ENCODE data around the gene RIN3.

RIN3 gene

GRCh38 chr14:92486881-92487280, 26.7 kb upstream of the RIN3 start:
- no peaks in the 10 kb centered on the region for H3F3A ChIP-seq (ENCODE audit: insufficient read depth, low read length)
- no peaks in the 10 kb centered on the region for H3K36me3 ChIP-seq (replicated peaks; ENCODE audit: insufficient read depth, low read length)
- no peak overlapping the region for H3K27ac ChIP-seq (ENCODE audit: low read length)
- no peak overlapping the region for H3K9ac ChIP-seq (ENCODE audit: low read length)
- H4K20me1 ChIP-seq (ENCODE audit: insufficient read depth, low read length), result no peaks in the 10 kb centered on the region
- no peak for DNase-seq
- TF ChIP-seq EZH2 (optimal IDR thresholded peaks at IDR 0.05; ENCODE audit: low read depth, low read length) (no peak), CTCF (IDR thresholded peaks at IDR 0.05; ENCODE audit: low read length) (no peak), EZH2phosphoT487 (IDR thresholded peaks at IDR 0.05; ENCODE audit: low read length) (no peak)
- H3K4me3 ChIP-seq (ENCODE audit: low read length), result no peak overlapping the region
- no peaks in the 10 kb centered on the region for H3K9me3 ChIP-seq (replicated peaks; ENCODE audit: insufficient read depth, low read length)
- H3K4me2 ChIP-seq (ENCODE audit: low read depth, low read length), result no peak overlapping the region
- H3K9me2 ChIP-seq (replicated peaks; ENCODE audit: insufficient read depth, low read length), result no peaks in the 10 kb centered on the region
- no peaks in the 10 kb centered on the region for H3K27me3 ChIP-seq (replicated peaks; ENCODE audit: insufficient read depth, low read length)
- no peaks in the 10 kb centered on the region for H3K4me1 ChIP-seq (ENCODE audit: low read length)
- H2AFZ ChIP-seq (ENCODE audit: low read length), result no peak overlapping the region
- H3K79me2 ChIP-seq (ENCODE audit: low read length), result no peaks in the 10 kb centered on the region

GRCh38 chr14:92487513-92488133, 26.0 kb upstream of the RIN3 start:
- no peak overlapping the region for H3K4me2 ChIP-seq (ENCODE audit: low read depth, low read length)
- TF ChIP-seq EZH2phosphoT487 (IDR thresholded peaks at IDR 0.05; ENCODE audit: low read length), result no peak
- TF ChIP-seq CTCF (IDR thresholded peaks at IDR 0.05; ENCODE audit: low read length), result no peak
- no peak for TF ChIP-seq EZH2 (optimal IDR thresholded peaks at IDR 0.05; ENCODE audit: low read depth, low read length)
- H3K27me3 ChIP-seq (replicated peaks; ENCODE audit: insufficient read depth, low read length), result no peaks in the 10 kb centered on the region
- no peak overlapping the region for H3K27ac ChIP-seq (ENCODE audit: low read length)
- DNase-seq, result no peak
- no peak overlapping the region for H3K4me3 ChIP-seq (ENCODE audit: low read length)
- H3K79me2 ChIP-seq (ENCODE audit: low read length), result no peaks in the 10 kb centered on the region
- no peaks in the 10 kb centered on the region for H3K4me1 ChIP-seq (ENCODE audit: low read length)
- H2AFZ ChIP-seq (ENCODE audit: low read length), result no peak overlapping the region
- no peaks in the 10 kb centered on the region for H3K9me3 ChIP-seq (replicated peaks; ENCODE audit: insufficient read depth, low read length)
- no peaks in the 10 kb centered on the region for H4K20me1 ChIP-seq (ENCODE audit: insufficient read depth, low read length)
- H3K9me2 ChIP-seq (replicated peaks; ENCODE audit: insufficient read depth, low read length), result no peaks in the 10 kb centered on the region
- no peaks in the 10 kb centered on the region for H3F3A ChIP-seq (ENCODE audit: insufficient read depth, low read length)
- no peak overlapping the region for H3K9ac ChIP-seq (ENCODE audit: low read length)
- no peaks in the 10 kb centered on the region for H3K36me3 ChIP-seq (replicated peaks; ENCODE audit: insufficient read depth, low read length)

- Histone ChIP-seq H2AFZ (ENCODE audit: low read length) (no peak overlapping the region), H3K27me3 (replicated peaks; ENCODE audit: insufficient read depth, low read length) (no peaks in the 10 kb centered on the region), H3K4me2 (ENCODE audit: low read depth, low read length) (no peak overlapping the region), H3K4me1 (ENCODE audit: low read length) (0 out of 2 replicates have a peak, but pooled peaks cover 6% of the 10 kb centered on the region), H3K9ac (ENCODE audit: low read length) (no peak overlapping the region), H3F3A (ENCODE audit: insufficient read depth, low read length) (no peaks in the 10 kb centered on the region), H3K9me3 (replicated peaks; ENCODE audit: insufficient read depth, low read length) (no peaks in the 10 kb centered on the region), H3K36me3 (replicated peaks; ENCODE audit: insufficient read depth, low read length) (no peaks in the 10 kb centered on the region), H3K9me2 (replicated peaks; ENCODE audit: insufficient read depth, low read length) (no peaks in the 10 kb centered on the region), H4K20me1 (ENCODE audit: insufficient read depth, low read length) (no peaks in the 10 kb centered on the region), H3K27ac (ENCODE audit: low read length) (no peak overlapping the region), H3K4me3 (ENCODE audit: low read length) (no peak overlapping the region), H3K79me2 (ENCODE audit: low read length) (no peaks in the 10 kb centered on the region)
- no peak for DNase-seq
- TF ChIP-seq EZH2 (optimal IDR thresholded peaks at IDR 0.05; ENCODE audit: low read depth, low read length) (no peak), CTCF (IDR thresholded peaks at IDR 0.05; ENCODE audit: low read length) (no peak), EZH2phosphoT487 (IDR thresholded peaks at IDR 0.05; ENCODE audit: low read length) (no peak)
Observed at GRCh38 chr14:92489394-92490238, 24.0 kb upstream of the RIN3 start.
